GM23248 (cell line): ENCODE data around the gene TTLL9. TPM values are rescaled to one million over a fixed set of nuclear protein-coding genes. Genes with fewer than 3 reads are reported as not detected.
A peak's percentile ranks its signal among the peaks of the same experiment; 100 is the strongest.

Experiments
- DNase-seq: peaks from one replicate; pipeline ENCODE4 v3.0.0-alpha.2; 2015
- H2AFZ ChIP-seq: fragments of 200-600 bp; sonication (generic); 2 replicates; pipeline ENCODE4 v1.6.1; 2016; ENCODE audit warnings: antibody characterized with exemption
- H3F3A ChIP-seq: fragments of 200-600 bp; sonication (generic); 2 replicates; pipeline ENCODE4 v1.6.1; 2016; ENCODE audit warnings: mild to moderate bottlenecking, antibody characterized with exemption, mixed run types; ENCODE audit not compliant: insufficient read depth
- H3K27ac ChIP-seq: fragments of 200-600 bp; sonication (generic); 2 replicates; pipeline ENCODE4 v1.5.1; 2016; ENCODE audit warnings: mild to moderate bottlenecking
- H3K27me3 ChIP-seq: fragments of 200-600 bp; sonication (generic); replicated peaks from 2 replicates; pipeline ENCODE4 v1.6.1; 2016; ENCODE audit warnings: mild to moderate bottlenecking; ENCODE audit not compliant: insufficient read depth
- H3K36me3 ChIP-seq: fragments of 200-600 bp; sonication (generic); 2 replicates; pipeline ENCODE4 v1.6.1; 2016; ENCODE audit warnings: low read depth, mild to moderate bottlenecking
- H3K4me1 ChIP-seq: fragments of 200-600 bp; sonication (generic); 2 replicates; pipeline ENCODE4 v1.6.1; 2016; ENCODE audit warnings: mild to moderate bottlenecking; ENCODE audit not compliant: insufficient read depth
- H3K4me2 ChIP-seq: fragments of 200-600 bp; sonication (generic); one replicate; pipeline ENCODE4 v1.6.1; 2016; ENCODE audit warnings: mild to moderate bottlenecking; ENCODE audit not compliant: unreplicated experiment
- H3K4me3 ChIP-seq: fragments of 200-600 bp; sonication (generic); 2 replicates; pipeline ENCODE4 v1.5.1; 2016; ENCODE audit warnings: mild to moderate bottlenecking
- H3K79me2 ChIP-seq: fragments of 200-600 bp; sonication (generic); 2 replicates; pipeline ENCODE4 v1.6.1; 2016; ENCODE audit warnings: mild to moderate bottlenecking; ENCODE audit not compliant: insufficient read depth
- H3K9ac ChIP-seq: fragments of 200-600 bp; sonication (generic); 2 replicates; pipeline ENCODE4 v1.6.1; 2016; ENCODE audit warnings: mild to moderate bottlenecking
- H3K9me2 ChIP-seq: fragments of 200-600 bp; sonication (generic); 2 replicates; pipeline ENCODE4 v1.6.1; 2016; ENCODE audit warnings: mixed run types, mild to moderate bottlenecking, moderate library complexity; ENCODE audit not compliant: insufficient read depth
- H3K9me3 ChIP-seq: fragments of 200-600 bp; sonication (generic); one replicate; pipeline ENCODE4 v1.6.1; 2017; ENCODE audit warnings: low read depth
- H4K20me1 ChIP-seq: fragments of 200-600 bp; sonication (generic); 2 replicates; pipeline ENCODE4 v1.6.0; 2016; ENCODE audit not compliant: insufficient read depth
- EZH2 ChIP-seq: fragments of 200-600 bp; sonication (generic); IDR thresholded peaks from 2 replicates; pipeline ENCODE4 v1.6.1; 2018; ENCODE audit warnings: antibody characterized with exemption, mild to moderate bottlenecking; ENCODE audit not compliant: insufficient read depth, poor library complexity, severe bottlenecking
- EZH2phosphoT487 ChIP-seq: fragments of 200-600 bp; sonication (generic); IDR thresholded peaks from 2 replicates; pipeline ENCODE4 v1.6.1; 2018; ENCODE audit warnings: antibody characterized with exemption, moderate library complexity, mild to moderate bottlenecking, low read depth; ENCODE audit not compliant: insufficient read depth
- WGBS, 2 experiments: methylation state at CpG; one replicate each; pipeline ENCODE4 v1.1.6; 2015 to 2017; ENCODE audit warnings: low lambda C conversion rate in 2 of 2, low coverage in 1 of 2; ENCODE audit errors: missing lambda C conversion rate in 2 of 2; 5-methylcytosine and 5-hydroxymethylcytosine counted together
- in situ Hi-C: fragments of 300-500 bp; cut with MboI; formaldehyde crosslinking; loops from 2 replicates; pipeline ENCODE4 v1.15.0; 2020
- polyA plus RNA-seq: library from polyadenylated mRNA; unstranded; fragments of >200 nt; fragmentation: Nextera tagmentation; extraction: Ambion mirVana; gene quantifications from 2 replicates; pipeline ENCODE4 v1.2.1, GENCODE V29; 2016
- total RNA-seq: library from RNA; depleted of rRNA; stranded (reverse); fragments of >200 nt; shearing (Covaris generic); gene quantifications from 2 replicates; pipeline ENCODE4 v1.2.3, GENCODE V29; 2014

Gene TTLL9
- total and polyA plus RNA-seq, 2 experiments from 2014 or later = not detected

DNA sequence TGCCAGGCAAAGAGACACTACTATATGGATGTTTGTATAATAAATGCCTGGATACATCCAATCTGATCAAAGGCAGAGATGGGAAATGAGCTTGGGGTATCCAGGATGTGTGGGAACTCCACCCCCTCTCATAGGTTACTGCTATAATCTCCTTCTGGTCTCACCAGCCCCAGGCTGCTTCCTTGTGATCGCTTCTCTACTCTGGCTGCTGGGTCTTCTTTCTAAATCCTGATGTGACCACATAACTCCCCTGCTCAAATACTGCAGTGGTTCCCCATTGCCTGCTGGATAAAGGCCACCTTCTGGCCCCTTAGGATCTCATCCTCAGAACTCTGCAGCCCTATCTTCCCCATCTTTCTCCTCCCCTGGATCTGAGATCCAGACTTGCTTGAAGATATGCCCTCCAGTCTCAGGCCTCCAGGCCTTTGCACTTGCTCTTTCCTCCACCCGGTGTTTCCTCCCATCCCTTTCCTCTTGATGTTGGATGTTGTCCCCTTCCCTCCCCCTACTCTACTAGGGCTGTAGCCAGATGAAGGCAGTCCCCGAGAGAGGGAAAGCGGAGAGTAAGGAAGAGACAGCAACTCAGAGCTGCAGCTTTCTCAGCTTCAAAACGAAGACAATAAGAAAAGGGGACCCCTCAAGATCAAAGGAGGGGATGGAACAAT, 96.7 kb downstream of the TTLL9 start:
- Histone ChIP-seq H3K9me3 (no peaks in the 10 kb centered on the region), H3K79me2 (no peaks in the 10 kb centered on the region), H3K4me3 (no peak overlapping the region), H3K9me2 (no peaks in the 10 kb centered on the region), H2AFZ (no peak overlapping the region), H3K27me3 (peaks cover 58% of the 10 kb centered on the region), H3F3A (no peaks in the 10 kb centered on the region), H3K27ac (no peak overlapping the region), H3K4me1 (no peaks in the 10 kb centered on the region), H3K9ac (no peak overlapping the region), H3K36me3 (no peaks in the 10 kb centered on the region), H4K20me1 (no peaks in the 10 kb centered on the region), H3K4me2 (no peak overlapping the region)
- in situ Hi-C loops = no loop called here
- TF ChIP-seq EZH2 (no peak), EZH2phosphoT487 (no peak)
- no peak for DNase-seq
- 1 to 2% methylated on average over 5 of the region's 5 CpGs for WGBS, 2 experiments

DNA sequence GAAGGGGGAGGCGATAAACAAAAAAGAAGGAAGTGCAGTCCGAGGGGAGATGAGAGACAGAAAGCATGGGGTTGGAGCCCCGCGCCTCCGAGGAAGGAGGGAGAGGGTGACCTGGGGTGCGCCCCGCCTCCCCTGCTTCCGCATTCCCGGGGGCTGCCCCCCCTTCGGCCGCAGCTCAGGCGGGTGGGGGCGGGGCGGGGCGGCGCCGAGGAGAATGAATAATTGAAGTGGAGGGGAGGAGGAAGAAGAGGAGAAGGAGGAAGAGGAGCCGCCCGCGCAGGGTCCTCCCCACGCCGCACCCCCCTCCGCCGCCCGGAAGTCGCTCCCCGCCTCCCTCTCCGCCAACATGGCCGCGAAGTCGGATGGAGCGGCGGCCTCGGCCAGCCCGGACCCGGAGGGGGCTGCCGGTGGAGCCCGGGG, 97.4 kb downstream of the TTLL9 start, which contains the start of gene XKR7:
XKR7 (plus strand) TSS at position 322 of the 420 bp plus-strand sequence; CDS start at position 347, 25 bp downstream.
- H3K4me3 ChIP-seq = no peak within 1 kb of the TSS
- no peak within 1 kb of the TSS for H3K4me2 ChIP-seq
- H3K36me3 ChIP-seq = no peaks in the 10 kb centered on the region
- peaks cover 59% of the 10 kb centered on the region for H3K27me3 ChIP-seq
- DNase-seq = no peak
- H3K9ac ChIP-seq = no peak within 1 kb of the TSS
- H3F3A ChIP-seq = no peaks in the 10 kb centered on the region
- in situ Hi-C loops = no loop called here
- TF ChIP-seq EZH2 (no peak), EZH2phosphoT487 (no peak)
- H3K9me2 ChIP-seq = no peaks in the 10 kb centered on the region
- H3K79me2 ChIP-seq = no peaks in the 10 kb centered on the region
- no peaks in the 10 kb centered on the region for H4K20me1 ChIP-seq
- H2AFZ ChIP-seq = no peak within 1 kb of the TSS
- H3K4me1 ChIP-seq = no peaks in the 10 kb centered on the region
- 5% methylated on average over 38 of the region's 38 CpGs; no CpG with 5 or more reads in 1 of the 2 experiments for WGBS, 2 experiments
- H3K27ac ChIP-seq = no peak within 1 kb of the TSS
- H3K9me3 ChIP-seq = no peaks in the 10 kb centered on the region

DNA sequence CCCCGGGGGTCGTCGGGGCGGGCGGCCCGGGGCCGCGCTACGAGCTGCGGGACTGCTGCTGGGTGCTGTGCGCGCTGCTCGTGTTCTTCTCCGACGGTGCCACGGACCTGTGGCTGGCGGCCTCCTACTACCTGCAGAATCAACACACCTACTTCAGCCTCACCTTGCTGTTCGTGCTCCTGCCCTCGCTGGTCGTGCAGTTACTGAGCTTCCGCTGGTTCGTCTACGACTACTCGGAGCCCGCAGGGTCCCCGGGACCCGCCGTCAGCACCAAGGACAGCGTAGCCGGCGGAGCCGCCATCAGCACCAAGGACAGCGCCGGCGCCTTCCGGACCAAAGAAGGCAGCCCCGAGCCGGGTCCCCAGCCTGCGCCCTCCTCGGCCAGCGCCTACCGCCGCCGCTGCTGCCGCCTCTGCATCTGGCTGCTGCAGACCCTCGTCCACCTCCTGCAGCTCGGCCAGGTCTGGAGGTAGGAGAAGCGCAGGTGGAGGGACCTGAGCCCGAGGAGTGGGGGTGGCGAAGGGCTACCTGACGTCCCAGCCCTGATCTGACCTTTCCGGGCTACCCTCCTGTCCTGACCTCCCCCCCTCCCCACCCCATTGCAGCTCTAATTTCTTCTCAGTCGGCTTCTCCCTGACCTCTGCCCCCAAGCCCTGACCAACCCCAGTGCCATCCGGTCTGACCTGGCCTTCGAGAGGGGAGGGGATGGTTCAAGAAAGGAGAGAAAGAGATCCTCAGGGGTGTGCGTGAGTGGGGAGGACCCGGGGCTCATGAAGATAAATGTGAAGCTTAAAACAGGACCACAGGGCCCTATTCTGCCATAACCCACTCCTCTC, 98.1 kb downstream of the TTLL9 start:
- H3K27ac ChIP-seq = no peak overlapping the region
- no peak overlapping the region for H3K4me2 ChIP-seq
- H3K9me2 ChIP-seq = no peaks in the 10 kb centered on the region
- in situ Hi-C loops = no loop called here
- no peak overlapping the region for H3K4me3 ChIP-seq
- H3K79me2 ChIP-seq = no peaks in the 10 kb centered on the region
- TF ChIP-seq EZH2 (no peak), EZH2phosphoT487 (no peak)
- H3K27me3 ChIP-seq = peaks cover 58% of the 10 kb centered on the region
- H2AFZ ChIP-seq = no peak overlapping the region
- peak; percentile 74 for DNase-seq
- H3K9ac ChIP-seq = no peak overlapping the region
- 2 to 3% methylated on average over 27 to 54 of the region's 57 CpGs for WGBS, 2 experiments
- H4K20me1 ChIP-seq = no peaks in the 10 kb centered on the region
- H3K36me3 ChIP-seq = no peaks in the 10 kb centered on the region
- H3F3A ChIP-seq = no peaks in the 10 kb centered on the region
- no peaks in the 10 kb centered on the region for H3K4me1 ChIP-seq
- H3K9me3 ChIP-seq = no peaks in the 10 kb centered on the region

GRCh38 chr20:31969991-31970390, 99.6 kb downstream of the TTLL9 start:
- Histone ChIP-seq H3K9me3 (no peaks in the 10 kb centered on the region), H3K9me2 (no peaks in the 10 kb centered on the region), H4K20me1 (no peaks in the 10 kb centered on the region), H3K79me2 (no peaks in the 10 kb centered on the region), H2AFZ (no peak overlapping the region), H3F3A (no peaks in the 10 kb centered on the region), H3K4me2 (no peak overlapping the region), H3K27me3 (peaks cover 49% of the 10 kb centered on the region), H3K27ac (no peak overlapping the region), H3K4me1 (no peaks in the 10 kb centered on the region), H3K36me3 (no peaks in the 10 kb centered on the region), H3K4me3 (no peak overlapping the region), H3K9ac (no peak overlapping the region)
- in situ Hi-C loops = no loop called here
- TF ChIP-seq EZH2phosphoT487 (no peak), EZH2 (no peak)
- 19 to 26% methylated on average over 5 of the region's 5 CpGs for WGBS, 2 experiments
- DNase-seq = no peak
